T-helper 1 cell treated with Interleukin-12 subunit alpha and Interleukin-12 subunit beta and Interleukin-4 antibody, amounts not matched to agents 30 μg/mL and 1 μg/mL, for 36 hours (primary cell): ENCODE results near the gene SH3D19.

Experiments used
- H3K27ac Mint-ChIP-seq: one replicate; pipeline ENCODE4 v1.8.0; 2021; ENCODE audit warnings: mild to moderate bottlenecking, mixed read lengths
- H3K27me3 Mint-ChIP-seq: one replicate; pipeline ENCODE4 v1.8.0; 2021; ENCODE audit warnings: low read depth, mixed read lengths
- H3K36me3 Mint-ChIP-seq: one replicate; pipeline ENCODE4 v1.8.0; 2021; ENCODE audit warnings: low read depth, mixed read lengths
- H3K4me1 Mint-ChIP-seq: one replicate; pipeline ENCODE4 v1.8.0; 2021; ENCODE audit warnings: low read depth, mixed read lengths
- H3K4me3 Mint-ChIP-seq: one replicate; pipeline ENCODE4 v1.8.0; 2021; ENCODE audit warnings: mild to moderate bottlenecking, moderate library complexity, mixed read lengths
- H3K9me3 Mint-ChIP-seq: one replicate; pipeline ENCODE4 v1.8.0; 2021; ENCODE audit warnings: mixed read lengths

Gene SH3D19

GRCh38 chr4:151219091-151219490, 106.3 kb downstream of the SH3D19 start:
- Mint-ChIP-seq H3K36me3 (no peaks in the 10 kb centered on the region), H3K27ac (no peak overlapping the region), H3K9me3 (no peaks in the 10 kb centered on the region), H3K4me1 (no peaks in the 10 kb centered on the region), H3K4me3 (no peak overlapping the region), H3K27me3 (peaks cover 16% of the 10 kb centered on the region)

DNA sequence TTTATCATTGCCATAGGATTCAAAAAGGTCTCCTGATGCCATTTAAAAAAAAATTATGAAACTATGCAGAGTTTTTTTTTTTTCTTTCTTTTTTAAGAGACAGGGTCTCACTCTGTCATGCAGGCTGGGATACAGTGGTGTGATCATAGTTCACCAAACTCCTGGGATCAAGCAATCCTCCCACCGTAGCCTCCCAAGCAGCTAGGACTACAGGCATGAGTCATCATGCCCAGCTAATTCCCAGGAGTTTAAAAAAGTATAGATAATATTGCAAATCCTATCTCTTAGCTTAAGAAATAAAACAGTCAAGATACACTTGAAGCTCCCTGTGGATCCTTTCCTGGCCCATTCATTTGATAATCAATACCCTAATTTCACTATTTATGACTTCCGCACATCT, 107.1 kb downstream of the SH3D19 start:
- H3K9me3 Mint-ChIP-seq = no peaks in the 10 kb centered on the region
- H3K4me3 Mint-ChIP-seq = no peak overlapping the region
- H3K36me3 Mint-ChIP-seq = no peaks in the 10 kb centered on the region
- peaks cover 16% of the 10 kb centered on the region for H3K27me3 Mint-ChIP-seq
- H3K27ac Mint-ChIP-seq = no peak overlapping the region
- no peaks in the 10 kb centered on the region for H3K4me1 Mint-ChIP-seq

GRCh38 chr4:151217326-151217725, 108.1 kb downstream of the SH3D19 start:
- H3K4me3 Mint-ChIP-seq = no peak overlapping the region
- no peak overlapping the region for H3K27ac Mint-ChIP-seq
- H3K4me1 Mint-ChIP-seq = no peaks in the 10 kb centered on the region
- H3K27me3 Mint-ChIP-seq = peaks cover 12% of the 10 kb centered on the region
- no peaks in the 10 kb centered on the region for H3K9me3 Mint-ChIP-seq
- H3K36me3 Mint-ChIP-seq = no peaks in the 10 kb centered on the region

DNA sequence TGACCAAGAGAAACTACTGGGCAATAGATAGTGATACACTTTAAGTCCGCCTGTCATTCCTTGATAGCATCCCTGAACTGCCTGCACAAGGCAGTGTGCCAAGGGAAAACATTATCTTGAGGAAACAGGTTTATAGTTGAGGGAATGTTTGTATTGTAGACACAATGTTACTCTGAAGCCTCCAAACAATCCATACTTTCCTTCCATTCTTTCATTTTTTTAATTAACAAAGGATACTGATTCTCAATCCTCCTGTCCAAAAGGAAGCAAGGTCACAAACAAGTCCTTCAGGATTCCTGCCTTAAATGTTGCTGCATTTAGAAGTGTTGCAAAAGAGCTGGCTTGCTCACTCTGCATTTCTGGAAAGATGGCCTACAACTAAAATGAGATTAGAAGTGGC, 110.1 kb downstream of the SH3D19 start:
- Mint-ChIP-seq H3K4me1 (no peaks in the 10 kb centered on the region), H3K9me3 (no peaks in the 10 kb centered on the region), H3K4me3 (no peak overlapping the region), H3K27ac (no peak overlapping the region), H3K27me3 (peaks cover 12% of the 10 kb centered on the region), H3K36me3 (no peaks in the 10 kb centered on the region)

DNA sequence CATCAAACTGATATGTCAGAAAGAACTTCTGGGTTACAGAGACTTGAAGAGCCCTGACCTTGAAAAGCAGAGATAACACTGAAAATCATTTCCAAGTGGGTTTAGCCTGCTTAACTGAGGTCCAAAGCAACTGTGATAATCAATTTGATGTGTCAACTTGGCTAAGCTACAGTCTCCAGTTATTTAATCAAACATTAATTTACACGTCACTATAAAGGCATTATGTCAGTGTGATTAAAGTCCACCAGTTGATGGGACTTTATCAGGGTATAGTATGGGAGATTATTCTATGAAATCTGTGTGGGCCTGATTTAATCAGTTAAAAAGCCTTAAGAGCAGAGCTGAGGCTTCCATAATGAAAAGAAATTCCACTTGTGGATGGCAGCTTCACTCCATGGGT, 117.5 kb downstream of the SH3D19 start:
- Mint-ChIP-seq H3K27me3 (no peaks in the 10 kb centered on the region), H3K9me3 (no peaks in the 10 kb centered on the region), H3K36me3 (no peaks in the 10 kb centered on the region)

GRCh38 chr4:151207186-151207585, 118.2 kb downstream of the SH3D19 start:
- Mint-ChIP-seq H3K9me3 (no peaks in the 10 kb centered on the region), H3K27ac (no peak overlapping the region), H3K4me1 (no peaks in the 10 kb centered on the region), H3K27me3 (no peaks in the 10 kb centered on the region), H3K4me3 (no peak overlapping the region), H3K36me3 (no peaks in the 10 kb centered on the region)

More for the DNA sequence above, 117.5 kb downstream of the SH3D19 start:
- H3K27ac Mint-ChIP-seq = no peak overlapping the region
- no peaks in the 10 kb centered on the region for H3K4me1 Mint-ChIP-seq
- no peak overlapping the region for H3K4me3 Mint-ChIP-seq

DNA sequence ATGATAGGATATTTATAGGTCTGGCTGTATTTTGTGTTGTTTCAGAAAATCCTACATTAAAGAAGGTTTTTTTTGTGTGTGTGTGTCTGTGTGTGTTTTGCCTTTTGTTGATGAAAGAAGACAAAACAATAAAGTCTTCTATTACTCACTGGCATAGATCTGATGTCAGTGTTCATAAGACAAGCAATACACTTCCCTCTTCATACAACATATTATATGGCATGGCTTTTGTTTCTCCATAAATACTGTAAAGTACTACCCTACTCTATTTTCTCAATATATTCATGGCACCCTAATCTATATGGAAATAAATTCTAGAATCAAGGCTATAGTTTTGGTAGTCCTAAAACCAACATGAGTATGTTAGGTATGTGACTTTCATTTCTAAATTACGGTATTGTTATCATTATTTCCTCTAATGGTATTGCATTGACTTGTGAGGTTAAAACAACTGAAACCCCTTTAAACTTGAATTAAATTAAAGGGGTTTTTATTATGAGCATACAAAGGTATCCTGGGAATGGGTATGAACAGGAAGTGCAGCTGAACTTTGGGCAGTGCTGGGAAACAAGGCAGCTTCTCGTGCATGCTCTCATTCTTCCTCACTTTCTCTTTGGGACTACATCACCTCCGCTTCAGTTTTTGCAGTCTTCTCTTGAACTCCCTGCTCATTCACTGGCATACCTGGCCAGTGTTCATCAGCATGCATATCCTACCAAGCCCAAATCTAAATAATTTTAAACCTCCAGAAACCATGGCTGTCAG, 119.0 kb downstream of the SH3D19 start:
- H3K9me3 Mint-ChIP-seq = no peaks in the 10 kb centered on the region
- H3K36me3 Mint-ChIP-seq = no peaks in the 10 kb centered on the region
- H3K27ac Mint-ChIP-seq = no peak overlapping the region
- H3K4me3 Mint-ChIP-seq = no peak overlapping the region
- H3K27me3 Mint-ChIP-seq = no peaks in the 10 kb centered on the region
- H3K4me1 Mint-ChIP-seq = no peaks in the 10 kb centered on the region

DNA sequence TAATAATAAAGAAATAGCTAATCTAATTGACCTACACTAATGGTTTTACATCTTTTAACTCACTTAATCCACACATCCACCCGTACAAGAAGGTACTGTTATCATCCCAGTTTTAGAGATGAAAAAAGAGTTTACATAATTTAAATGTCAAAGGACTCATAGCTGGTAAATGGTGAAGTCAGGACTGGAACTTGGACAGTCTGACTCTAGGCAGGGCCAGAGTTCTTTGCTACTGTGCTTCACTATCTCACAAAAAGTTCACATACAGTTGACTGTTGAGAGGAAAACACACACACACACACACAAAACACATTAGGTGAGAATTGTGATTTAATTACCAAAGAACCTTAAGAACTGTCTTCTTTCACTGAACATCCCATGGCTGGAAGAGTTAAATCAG, 119.7 kb downstream of the SH3D19 start:
- Mint-ChIP-seq H3K4me1 (no peaks in the 10 kb centered on the region), H3K4me3 (no peak overlapping the region), H3K9me3 (no peaks in the 10 kb centered on the region), H3K27me3 (no peaks in the 10 kb centered on the region), H3K27ac (no peak overlapping the region), H3K36me3 (no peaks in the 10 kb centered on the region)

- H3K27me3 Mint-ChIP-seq = no peaks in the 10 kb centered on the region
- H3K4me3 Mint-ChIP-seq = no peak overlapping the region
- H3K36me3 Mint-ChIP-seq = no peaks in the 10 kb centered on the region
- no peaks in the 10 kb centered on the region for H3K4me1 Mint-ChIP-seq
- H3K9me3 Mint-ChIP-seq = no peaks in the 10 kb centered on the region
- no peak overlapping the region for H3K27ac Mint-ChIP-seq
These were observed 120.4 kb downstream of the SH3D19 start for GRCh38 chr4:151204925-151205524.

DNA sequence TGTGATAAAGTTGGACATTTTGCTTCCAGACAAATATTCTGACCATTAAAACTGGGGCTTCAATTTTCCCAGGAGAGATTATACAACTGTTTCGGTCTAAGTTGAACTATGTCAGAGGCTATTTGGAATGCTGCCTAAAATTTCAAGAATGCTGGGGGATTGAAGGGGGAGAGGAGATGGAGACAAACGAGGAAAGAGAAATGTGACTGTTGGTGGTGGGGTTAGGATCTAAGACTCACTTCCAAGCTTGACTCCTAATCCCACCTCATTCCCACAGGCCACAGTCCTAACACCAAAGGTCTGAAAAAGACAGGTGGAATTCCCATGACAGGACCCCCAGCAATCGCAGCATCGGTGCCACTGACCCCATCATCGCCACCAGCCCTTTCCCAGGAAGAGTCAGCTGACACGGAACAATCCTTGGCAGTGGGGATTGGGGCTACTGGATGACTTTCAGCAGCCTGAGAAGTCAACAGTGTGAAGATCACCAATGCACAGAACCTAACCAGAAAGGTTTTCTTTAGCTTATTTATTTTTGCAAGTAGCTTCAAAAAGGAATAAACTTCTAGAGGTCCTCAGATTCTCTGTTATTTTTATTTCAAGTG, 122.5 kb downstream of the SH3D19 start:
- H3K4me3 Mint-ChIP-seq = no peak overlapping the region
- H3K9me3 Mint-ChIP-seq = no peaks in the 10 kb centered on the region
- no peaks in the 10 kb centered on the region for H3K4me1 Mint-ChIP-seq
- H3K27ac Mint-ChIP-seq = no peak overlapping the region
- no peaks in the 10 kb centered on the region for H3K36me3 Mint-ChIP-seq
- no peaks in the 10 kb centered on the region for H3K27me3 Mint-ChIP-seq

DNA sequence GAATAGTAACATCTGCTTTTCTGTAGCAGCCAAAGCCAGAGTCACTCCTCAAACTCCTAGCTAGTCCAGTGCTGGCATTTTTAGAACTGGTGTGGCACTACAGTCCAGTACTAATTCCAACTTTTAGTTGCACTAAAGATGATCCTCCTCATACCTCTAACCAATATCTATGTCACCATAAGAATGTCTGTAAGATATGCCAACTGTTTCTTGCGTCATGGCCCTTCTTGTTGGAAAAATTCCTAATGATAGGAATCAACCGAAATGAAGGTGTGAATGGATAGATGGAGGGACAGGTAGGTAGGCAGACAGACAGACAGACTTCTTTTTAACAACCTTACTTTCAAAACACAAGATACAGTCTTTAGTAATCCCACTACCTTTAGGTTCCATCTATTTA, 123.0 kb downstream of the SH3D19 start:
- Mint-ChIP-seq H3K36me3 (no peaks in the 10 kb centered on the region), H3K27ac (no peak overlapping the region), H3K27me3 (no peaks in the 10 kb centered on the region), H3K4me1 (no peaks in the 10 kb centered on the region), H3K9me3 (no peaks in the 10 kb centered on the region), H3K4me3 (no peak overlapping the region)

DNA sequence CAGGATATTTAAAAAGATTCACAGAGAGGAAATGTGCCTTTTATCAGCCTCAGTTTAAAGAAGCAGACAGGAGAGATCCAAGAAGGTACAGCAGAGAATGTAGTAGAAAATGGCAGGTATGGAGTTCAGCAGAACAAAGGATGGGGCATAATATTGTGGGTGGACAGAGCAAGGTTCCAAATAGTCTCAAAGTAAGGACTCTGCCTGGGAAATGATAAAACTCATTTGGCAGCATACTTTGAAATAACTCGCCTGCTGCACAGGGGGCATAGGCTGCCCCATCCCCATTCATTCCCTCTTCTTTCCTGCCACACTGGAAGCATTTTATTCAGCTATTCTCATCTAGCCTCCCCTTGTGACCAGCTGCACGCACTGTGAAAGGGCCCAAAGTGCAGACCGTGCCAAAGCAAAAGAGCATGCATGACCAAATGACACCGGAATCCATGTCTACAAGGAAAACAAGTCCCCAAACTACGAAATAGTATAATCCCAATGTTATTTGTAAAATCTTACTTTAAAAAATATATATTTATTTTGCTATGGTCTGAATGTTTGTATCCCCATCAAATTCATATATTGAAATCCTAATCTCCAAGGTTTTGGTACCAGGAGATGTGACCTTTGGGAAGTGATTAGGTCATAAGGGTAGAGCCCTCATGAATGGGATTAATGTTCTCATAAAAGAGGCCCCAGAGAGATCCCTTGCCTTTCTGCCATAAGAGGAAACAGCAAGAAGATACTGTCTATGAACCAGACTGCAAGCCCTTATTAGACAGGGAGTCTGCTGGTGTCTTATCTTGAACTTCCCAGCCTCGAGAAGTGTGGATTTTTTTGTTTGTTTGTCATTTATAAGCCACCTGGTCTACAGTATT, 125.8 kb downstream of the SH3D19 start:
- no peaks in the 10 kb centered on the region for H3K9me3 Mint-ChIP-seq
- no peaks in the 10 kb centered on the region for H3K27me3 Mint-ChIP-seq
- H3K4me3 Mint-ChIP-seq = no peak overlapping the region
- no peak overlapping the region for H3K27ac Mint-ChIP-seq
- no peaks in the 10 kb centered on the region for H3K4me1 Mint-ChIP-seq
- H3K36me3 Mint-ChIP-seq = no peaks in the 10 kb centered on the region

- Mint-ChIP-seq H3K27ac (no peak overlapping the region), H3K4me1 (no peaks in the 10 kb centered on the region), H3K4me3 (no peak overlapping the region), H3K36me3 (no peaks in the 10 kb centered on the region), H3K9me3 (no peaks in the 10 kb centered on the region), H3K27me3 (no peaks in the 10 kb centered on the region)
These were observed 126.7 kb downstream of the SH3D19 start for GRCh38 chr4:151198748-151199147.

GRCh38 chr4:151197247-151197646, 128.2 kb downstream of the SH3D19 start:
- H3K4me3 Mint-ChIP-seq = no peak overlapping the region
- H3K9me3 Mint-ChIP-seq = no peaks in the 10 kb centered on the region
- H3K36me3 Mint-ChIP-seq = no peaks in the 10 kb centered on the region
- no peak overlapping the region for H3K27ac Mint-ChIP-seq
- no peaks in the 10 kb centered on the region for H3K4me1 Mint-ChIP-seq
- no peaks in the 10 kb centered on the region for H3K27me3 Mint-ChIP-seq
